Measurements from ENCODE around the gene CMTR1.

The CMTR1 gene

DNA sequence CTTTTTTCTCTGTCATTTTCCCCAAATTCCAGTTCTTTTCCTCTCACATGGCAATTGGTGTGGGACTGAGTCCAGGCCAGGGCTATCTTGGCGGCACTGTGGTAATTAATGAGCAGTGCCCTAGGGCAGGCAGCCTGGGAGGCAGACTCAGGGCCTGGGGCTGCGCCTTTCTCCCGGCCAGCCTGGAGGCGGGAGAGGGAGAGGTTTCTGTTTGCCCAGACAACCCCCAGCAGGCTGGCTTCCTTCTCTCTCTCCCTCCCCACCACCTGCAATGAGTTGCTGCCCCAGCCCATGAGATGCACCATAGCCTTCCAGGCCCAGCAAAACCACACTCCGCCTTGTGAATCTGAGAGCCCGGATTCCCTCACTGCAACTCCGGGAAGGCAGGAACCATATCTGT lies 81.8 kb downstream of the CMTR1 start:
- no peaks in the 10 kb centered on the region for H3K36me3 ChIP-seq (ENCODE audit: insufficient read depth, insufficient read length, low read length)
- peaks cover 6% of the 10 kb centered on the region; the same call in 1 of the 2 replicates for H3K9me3 ChIP-seq (ENCODE audit: insufficient read depth, low read length)
- no peak for TF ChIP-seq SUZ12 (IDR thresholded peaks at IDR 0.05; ENCODE audit: extremely low read depth, insufficient read depth, insufficient read length)
- no peak for TF ChIP-seq ZNF274 (IDR thresholded peaks at IDR 0.05; ENCODE audit: low read depth, low read length)
- TF ChIP-seq YY1 (IDR thresholded peaks at IDR 0.05; ENCODE audit: insufficient read depth, insufficient read length) = no peak
- H3K4me1 ChIP-seq (ENCODE audit: insufficient read depth, insufficient read length) = peaks cover 32% of the 10 kb centered on the region
- no peak overlapping the region for H3K4me3 ChIP-seq (ENCODE audit: insufficient read length, low read depth)
- DNase-seq (ENCODE audit: low read depth, low spot score) = no peak
- H3K27me3 ChIP-seq (ENCODE audit: insufficient read depth, insufficient read length) = peaks cover 41% of the 10 kb centered on the region
- H3K9ac ChIP-seq (ENCODE audit: insufficient read length, low read depth) = no peak overlapping the region

DNA sequence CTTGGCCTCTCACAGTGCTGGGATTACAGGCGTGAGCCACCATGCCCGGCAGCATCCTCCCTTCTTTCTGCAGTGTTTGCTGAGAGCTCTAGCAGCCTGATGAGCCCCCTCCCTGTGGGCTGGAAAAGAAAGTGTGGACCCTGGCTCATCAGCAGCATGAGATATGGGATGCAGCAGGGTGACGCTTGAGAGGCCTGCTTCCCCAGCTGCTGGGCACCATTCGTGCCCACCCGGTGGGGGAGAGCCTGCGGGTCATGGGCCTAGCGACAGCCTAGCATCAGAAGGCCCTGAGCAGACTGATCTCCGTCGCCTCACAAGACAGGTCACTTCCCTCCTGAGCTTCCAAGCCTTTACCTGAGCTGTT lies 82.7 kb downstream of the CMTR1 start:
- DNase-seq (ENCODE audit: low read depth, low spot score) = no peak
- Histone ChIP-seq H3K9me3 (ENCODE audit: insufficient read depth, low read length) (peaks cover 6% of the 10 kb centered on the region; the same call in 1 of the 2 replicates), H3K4me3 (ENCODE audit: insufficient read length, low read depth) (no peak overlapping the region), H3K36me3 (ENCODE audit: insufficient read depth, insufficient read length, low read length) (no peaks in the 10 kb centered on the region), H3K4me1 (ENCODE audit: insufficient read depth, insufficient read length) (peaks cover 32% of the 10 kb centered on the region), H3K27me3 (ENCODE audit: insufficient read depth, insufficient read length) (peaks cover 38% of the 10 kb centered on the region), H3K9ac (ENCODE audit: insufficient read length, low read depth) (peak overlapping the region; percentile 29)
- TF ChIP-seq SUZ12 (IDR thresholded peaks at IDR 0.05; ENCODE audit: extremely low read depth, insufficient read depth, insufficient read length) (no peak), ZNF274 (IDR thresholded peaks at IDR 0.05; ENCODE audit: low read depth, low read length) (no peak), YY1 (IDR thresholded peaks at IDR 0.05; ENCODE audit: insufficient read depth, insufficient read length) (no peak)

- H3K4me3 ChIP-seq (ENCODE audit: insufficient read length, low read depth) = peak overlapping the region; percentile 20
- H3K27me3 ChIP-seq (ENCODE audit: insufficient read depth, insufficient read length) = peaks cover 32% of the 10 kb centered on the region
- H3K4me1 ChIP-seq (ENCODE audit: insufficient read depth, insufficient read length) = peaks cover 32% of the 10 kb centered on the region
Measured at GRCh38 chr6:37516076-37516919, 83.3 kb downstream of the CMTR1 start.

GRCh38 chr6:37516920-37517405 lies 83.9 kb downstream of the CMTR1 start:
- H3K4me1 ChIP-seq (ENCODE audit: insufficient read depth, insufficient read length) = peaks cover 29% of the 10 kb centered on the region
- H3K36me3 ChIP-seq (ENCODE audit: insufficient read depth, insufficient read length, low read length) = no peaks in the 10 kb centered on the region
- DNase-seq (ENCODE audit: low read depth, low spot score) = no peak
- no peak overlapping the region for H3K9ac ChIP-seq (ENCODE audit: insufficient read length, low read depth)
- peaks cover 6% of the 10 kb centered on the region; the same call in 1 of the 2 replicates for H3K9me3 ChIP-seq (ENCODE audit: insufficient read depth, low read length)
- no peak for TF ChIP-seq YY1 (IDR thresholded peaks at IDR 0.05; ENCODE audit: insufficient read depth, insufficient read length)
- no peak for TF ChIP-seq SUZ12 (IDR thresholded peaks at IDR 0.05; ENCODE audit: extremely low read depth, insufficient read depth, insufficient read length)
- TF ChIP-seq ZNF274 (IDR thresholded peaks at IDR 0.05; ENCODE audit: low read depth, low read length) = no peak
- peaks cover 25% of the 10 kb centered on the region for H3K27me3 ChIP-seq (ENCODE audit: insufficient read depth, insufficient read length)
- H3K4me3 ChIP-seq (ENCODE audit: insufficient read length, low read depth) = no peak overlapping the region

More at GRCh38 chr6:37516076-37516919, 83.3 kb downstream of the CMTR1 start:
- H3K36me3 ChIP-seq (ENCODE audit: insufficient read depth, insufficient read length, low read length) = no peaks in the 10 kb centered on the region
- peak overlapping the region; percentile 29 for H3K9ac ChIP-seq (ENCODE audit: insufficient read length, low read depth)
- no peak for TF ChIP-seq ZNF274 (IDR thresholded peaks at IDR 0.05; ENCODE audit: low read depth, low read length)
- no peak for TF ChIP-seq YY1 (IDR thresholded peaks at IDR 0.05; ENCODE audit: insufficient read depth, insufficient read length)
- TF ChIP-seq SUZ12 (IDR thresholded peaks at IDR 0.05; ENCODE audit: extremely low read depth, insufficient read depth, insufficient read length) = no peak
- no peak for DNase-seq (ENCODE audit: low read depth, low spot score)
- H3K9me3 ChIP-seq (ENCODE audit: insufficient read depth, low read length) = peaks cover 6% of the 10 kb centered on the region; the same call in 1 of the 2 replicates

- no peak for TF ChIP-seq ZNF274 (IDR thresholded peaks at IDR 0.05; ENCODE audit: low read depth, low read length)
- no peak for TF ChIP-seq SUZ12 (IDR thresholded peaks at IDR 0.05; ENCODE audit: extremely low read depth, insufficient read depth, insufficient read length)
- Histone ChIP-seq H3K36me3 (ENCODE audit: insufficient read depth, insufficient read length, low read length) (no peaks in the 10 kb centered on the region), H3K27me3 (ENCODE audit: insufficient read depth, insufficient read length) (peaks cover 22% of the 10 kb centered on the region), H3K4me3 (ENCODE audit: insufficient read length, low read depth) (no peak overlapping the region), H3K9me3 (ENCODE audit: insufficient read depth, low read length) (peaks cover 6% of the 10 kb centered on the region; the same call in 1 of the 2 replicates), H3K9ac (ENCODE audit: insufficient read length, low read depth) (no peak overlapping the region), H3K4me1 (ENCODE audit: insufficient read depth, insufficient read length) (peaks cover 25% of the 10 kb centered on the region)
- DNase-seq (ENCODE audit: low read depth, low spot score) = no peak
Measured at GRCh38 chr6:37517411-37517812, 84.4 kb downstream of the CMTR1 start.

DNA sequence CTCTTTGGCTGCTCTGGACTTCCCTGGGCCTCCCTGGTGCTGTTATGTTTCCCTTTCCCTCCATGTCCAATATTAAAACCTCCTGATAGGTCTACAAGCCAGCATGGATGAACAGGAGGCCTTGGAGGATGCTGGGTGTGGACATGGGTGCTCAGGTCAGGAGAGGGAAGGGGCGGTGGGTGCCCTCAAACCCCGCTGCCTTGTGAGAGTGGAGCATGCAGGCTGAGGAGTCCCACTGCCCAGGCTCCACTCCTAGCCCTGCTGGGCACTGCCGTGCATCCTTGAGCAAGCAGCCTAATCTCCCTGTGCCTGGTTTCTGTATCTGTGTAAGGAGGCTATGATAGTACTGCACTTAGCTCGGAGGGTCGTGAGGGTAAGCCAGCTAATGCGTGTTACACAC lies 85.1 kb downstream of the CMTR1 start:
- Histone ChIP-seq H3K9me3 (ENCODE audit: insufficient read depth, low read length) (peaks cover 6% of the 10 kb centered on the region; the same call in 1 of the 2 replicates), H3K4me3 (ENCODE audit: insufficient read length, low read depth) (no peak overlapping the region), H3K4me1 (ENCODE audit: insufficient read depth, insufficient read length) (peaks cover 19% of the 10 kb centered on the region)

DNA sequence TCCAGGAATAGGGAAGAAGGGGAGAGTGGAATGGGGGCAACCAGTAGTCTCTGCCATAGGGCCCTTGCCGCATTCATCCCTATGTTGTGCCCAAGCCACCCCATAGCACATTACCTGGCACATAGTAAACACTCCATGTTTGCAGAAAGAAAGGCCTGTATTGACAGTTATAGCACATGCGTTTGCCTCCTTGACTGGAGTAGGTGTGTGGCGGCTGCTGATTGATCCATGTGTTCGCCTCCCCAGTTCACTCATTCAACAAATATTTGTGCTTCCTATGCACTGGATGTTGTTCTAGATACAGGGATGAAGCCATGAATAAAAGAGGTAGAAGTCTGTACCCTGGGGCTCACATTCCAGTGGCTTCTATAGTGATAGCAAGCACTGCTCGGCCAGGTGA lies 86.4 kb downstream of the CMTR1 start:
- H3K9ac ChIP-seq (ENCODE audit: insufficient read length, low read depth) = no peak overlapping the region
- TF ChIP-seq SUZ12 (IDR thresholded peaks at IDR 0.05; ENCODE audit: extremely low read depth, insufficient read depth, insufficient read length) (no peak), ZNF274 (IDR thresholded peaks at IDR 0.05; ENCODE audit: low read depth, low read length) (no peak)
- H3K36me3 ChIP-seq (ENCODE audit: insufficient read depth, insufficient read length, low read length) = no peaks in the 10 kb centered on the region
- no peak for DNase-seq (ENCODE audit: low read depth, low spot score)
- peaks cover 15% of the 10 kb centered on the region for H3K4me1 ChIP-seq (ENCODE audit: insufficient read depth, insufficient read length)
- no peak overlapping the region for H3K4me3 ChIP-seq (ENCODE audit: insufficient read length, low read depth)
- peaks cover 6% of the 10 kb centered on the region; the same call in 1 of the 2 replicates for H3K9me3 ChIP-seq (ENCODE audit: insufficient read depth, low read length)
- H3K27me3 ChIP-seq (ENCODE audit: insufficient read depth, insufficient read length) = peaks cover 1% of the 10 kb centered on the region

More for the DNA sequence above, 85.1 kb downstream of the CMTR1 start:
- Histone ChIP-seq H3K9ac (ENCODE audit: insufficient read length, low read depth) (no peak overlapping the region), H3K27me3 (ENCODE audit: insufficient read depth, insufficient read length) (peaks cover 15% of the 10 kb centered on the region), H3K36me3 (ENCODE audit: insufficient read depth, insufficient read length, low read length) (no peaks in the 10 kb centered on the region)
- no peak for DNase-seq (ENCODE audit: low read depth, low spot score)
- no peak for TF ChIP-seq SUZ12 (IDR thresholded peaks at IDR 0.05; ENCODE audit: extremely low read depth, insufficient read depth, insufficient read length)
- TF ChIP-seq YY1 (IDR thresholded peaks at IDR 0.05; ENCODE audit: insufficient read depth, insufficient read length) = no peak
- TF ChIP-seq ZNF274 (IDR thresholded peaks at IDR 0.05; ENCODE audit: low read depth, low read length) = no peak

Measured in NT2/D1 (cell line).